ENCODE data around the gene HOXC6. TPM values are rescaled to one million over a fixed set of nuclear protein-coding genes. Genes with fewer than 3 reads are reported as not detected.
A peak's percentile ranks its signal among the peaks of the same experiment; 100 is the strongest.

Gene HOXC6
- total and polyA plus RNA-seq, 2 of the 8 experiments (the other 6 are each of a cell fraction or from before 2014, with no cell fraction given), result not detected

GRCh38 chr12:54016478-54016964 lies 11.7 kb upstream of the HOXC6 start:
- Histone ChIP-seq H3K27ac (ENCODE audit: low read depth, low read length) (no peak overlapping the region), H2BK20ac (ENCODE audit: low read length) (no peak overlapping the region), H3K4me3 (ENCODE audit: extremely low read depth in 1 of 4, insufficient read depth in 2 of 4, low read depth in 3 of 4, low read length in 4 of 4) (no peak overlapping the region), H3K4ac (replicated peaks; ENCODE audit: insufficient read length, low read depth, low read length) (no peak overlapping the region), H3K9ac (replicated peaks in 1 of 4; ENCODE audit: extremely low read depth in 1 of 4, low read depth in 3 of 4, low read length in 3 of 4) (no peak overlapping the region), H4K5ac (ENCODE audit: insufficient read length, low read depth, low read length) (no peak overlapping the region), H3K23me2 (ENCODE audit: low read depth, low read length) (peaks cover 3% of the 10 kb centered on the region; the same call in 1 of the 2 replicates), H2BK5ac (ENCODE audit: low read depth, low read length) (no peak overlapping the region), H3K18ac (ENCODE audit: extremely low read depth, low read length) (no peak overlapping the region; the same call in 1 of the 2 replicates), H2BK12ac (ENCODE audit: low read depth, low read length) (no peak overlapping the region), H2BK15ac (ENCODE audit: low read length) (no peak overlapping the region; the same call in 1 of the 2 replicates), H2AFZ (ENCODE audit: low read length) (no peak overlapping the region), H3K56ac (replicated peaks; ENCODE audit: insufficient read length, low read depth, low read length) (no peak overlapping the region), H4K8ac (ENCODE audit: extremely low read depth, insufficient read depth, low read length) (no peak overlapping the region), H3K79me1 (ENCODE audit: low read depth, low read length) (no peaks in the 10 kb centered on the region), H4K91ac (replicated peaks; ENCODE audit: insufficient read length, low read length) (no peak overlapping the region), H3K36me3 (ENCODE audit: control insufficient read depth in 2 of 4, insufficient read depth in 4 of 4, low read length in 3 of 4) (no peaks in the 10 kb centered on the region; a peak in 1 of 8 replicates), H3K27me3 (replicated peaks in 1 of 4; ENCODE audit: control insufficient read depth in 3 of 4, extremely low read depth in 1 of 4, insufficient read depth in 3 of 4, low read length in 3 of 4) (peaks cover 92 to 100% (median 99%) of the 10 kb centered on the region in 4 experiments), H3K14ac (ENCODE audit: insufficient read length) (no peak overlapping the region), H3K4me1 (replicated peaks in 1 of 4; ENCODE audit: control insufficient read depth in 3 of 4, insufficient read depth in 4 of 4, low read length in 3 of 4) (peaks cover 0 to 12% (median 4%) of the 10 kb centered on the region in 4 experiments; a peak in 6 of 7 replicates), H3K79me2 (ENCODE audit: control insufficient read depth in 1 of 2, insufficient read depth in 2 of 2, low read length in 2 of 2) (no peaks in the 10 kb centered on the region), H3K4me2 (ENCODE audit: insufficient read depth in 1 of 2, low read depth in 2 of 2, low read length in 2 of 2) (peak overlapping the region in 1 of 2 experiments; percentile 28; a peak in 2 of 4 replicates), H3K9me3 (ENCODE audit: insufficient read depth in 2 of 2, low read depth in 1 of 2, low read length in 1 of 2) (no peaks in the 10 kb centered on the region), H2BK120ac (replicated peaks; ENCODE audit: low read depth, low read length) (no peak overlapping the region), H2AK5ac (ENCODE audit: low read depth, low read length) (no peak overlapping the region), H3K23ac (ENCODE audit: insufficient read length) (no peak overlapping the region), H4K20me1 (replicated peaks in 1 of 2; ENCODE audit: control insufficient read depth in 1 of 2, insufficient read depth in 2 of 2, low read length in 2 of 2) (peaks cover 4 to 40% of the 10 kb centered on the region in 2 experiments)
- TF ChIP-seq SP4 (IDR thresholded peaks at IDR 0.05; ENCODE audit: low read length) (no peak), MAFK (IDR thresholded peaks at IDR 0.05; ENCODE audit: low read depth, low read length) (no peak), CHD2 (IDR thresholded peaks at IDR 0.05; ENCODE audit: low read length) (no peak), HDAC2 (IDR thresholded peaks at IDR 0.05; ENCODE audit: borderline replicate concordance in 1 of 2, low read depth in 2 of 2, low read length in 2 of 2) (no peak)
- FAIRE-seq (no peak), DNase-seq (ENCODE audit: low read depth in 1 of 2, low spot score in 2 of 2) (no peak)
- ChIA-PET CTCF (ENCODE audit: partially characterized antibody) (interaction anchor here (0.7 to 3.8 kb wide), 11 partner anchors 8 to 192 kb away, joined by 3 to 50 read pairs (median 6); partner anchors contain the start of genes HOXC5, HOXC8 and HOXC9), POLR2A (ENCODE audit: partially characterized antibody) (interaction anchor here (0.7 kb wide), 1 partner anchor 217 kb away, joined by 3 read pairs; no protein-coding TSS in a partner anchor)
- WGBS, 2 experiments (ENCODE audit: extremely low coverage in 1 of 2, insufficient coverage in 1 of 2, insufficient read length in 1 of 2, insufficient replicate concordance in 2 of 2, low coverage in 1 of 2, low lambda C conversion rate in 2 of 2, missing lambda C conversion rate in 1 of 2), result 8% methylated on average over 24 of the region's 25 CpGs; no CpG with 5 or more reads in 1 of the 2 experiments

Measured in H1 (cell line).